ENCODE results near the gene SPP2.

DNA sequence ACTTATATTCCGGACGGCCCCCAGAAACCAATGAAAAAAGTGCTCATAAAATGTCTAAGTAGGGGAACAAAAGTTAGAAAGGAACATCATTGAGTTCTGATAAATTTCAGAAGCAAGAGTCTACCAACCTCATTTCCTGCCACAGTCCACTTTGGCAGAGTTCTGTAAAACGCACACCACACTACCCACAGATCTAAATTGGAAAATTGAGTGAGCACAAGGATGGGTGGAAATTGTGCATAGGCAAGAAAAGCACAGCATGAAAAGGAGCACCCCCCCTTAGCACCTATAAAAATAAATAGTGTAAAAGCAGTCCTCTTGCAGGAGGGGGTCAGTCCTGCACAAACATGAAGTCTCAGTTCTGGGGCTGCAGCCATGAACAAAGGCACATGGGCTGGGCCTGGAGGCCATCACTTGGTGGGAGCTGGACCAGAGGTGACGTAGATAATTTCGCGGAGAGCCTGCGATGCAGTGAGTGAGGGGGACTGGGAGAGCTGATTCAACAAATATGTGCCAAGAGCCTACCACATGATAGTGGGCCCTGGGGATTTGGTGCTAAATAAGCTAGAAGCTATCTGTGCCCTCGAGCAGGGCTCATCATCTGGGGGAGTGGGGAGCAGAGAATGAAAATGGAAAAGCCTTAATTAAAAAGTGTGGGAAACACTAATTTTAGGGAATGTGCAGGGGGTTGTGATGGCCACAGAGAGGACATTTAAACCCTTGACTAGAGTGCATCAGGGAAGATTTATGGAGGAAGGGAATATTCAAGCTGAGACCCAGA lies 48.9 kb upstream of the SPP2 start:
- TF ChIP-seq CTCF (IDR thresholded peaks at IDR 0.05) (no peak), POLR2AphosphoS5 (IDR thresholded peaks at IDR 0.05; ENCODE audit: low read depth, low read length) (no peak), SIN3A (IDR thresholded peaks at IDR 0.05; ENCODE audit: borderline replicate concordance, insufficient read depth, low read depth, low read length) (no peak), TCF7L2 (IDR thresholded peaks at IDR 0.05; ENCODE audit: low read depth, low read length) (no peak)
- TF ChIP-seq, protein P1, sequence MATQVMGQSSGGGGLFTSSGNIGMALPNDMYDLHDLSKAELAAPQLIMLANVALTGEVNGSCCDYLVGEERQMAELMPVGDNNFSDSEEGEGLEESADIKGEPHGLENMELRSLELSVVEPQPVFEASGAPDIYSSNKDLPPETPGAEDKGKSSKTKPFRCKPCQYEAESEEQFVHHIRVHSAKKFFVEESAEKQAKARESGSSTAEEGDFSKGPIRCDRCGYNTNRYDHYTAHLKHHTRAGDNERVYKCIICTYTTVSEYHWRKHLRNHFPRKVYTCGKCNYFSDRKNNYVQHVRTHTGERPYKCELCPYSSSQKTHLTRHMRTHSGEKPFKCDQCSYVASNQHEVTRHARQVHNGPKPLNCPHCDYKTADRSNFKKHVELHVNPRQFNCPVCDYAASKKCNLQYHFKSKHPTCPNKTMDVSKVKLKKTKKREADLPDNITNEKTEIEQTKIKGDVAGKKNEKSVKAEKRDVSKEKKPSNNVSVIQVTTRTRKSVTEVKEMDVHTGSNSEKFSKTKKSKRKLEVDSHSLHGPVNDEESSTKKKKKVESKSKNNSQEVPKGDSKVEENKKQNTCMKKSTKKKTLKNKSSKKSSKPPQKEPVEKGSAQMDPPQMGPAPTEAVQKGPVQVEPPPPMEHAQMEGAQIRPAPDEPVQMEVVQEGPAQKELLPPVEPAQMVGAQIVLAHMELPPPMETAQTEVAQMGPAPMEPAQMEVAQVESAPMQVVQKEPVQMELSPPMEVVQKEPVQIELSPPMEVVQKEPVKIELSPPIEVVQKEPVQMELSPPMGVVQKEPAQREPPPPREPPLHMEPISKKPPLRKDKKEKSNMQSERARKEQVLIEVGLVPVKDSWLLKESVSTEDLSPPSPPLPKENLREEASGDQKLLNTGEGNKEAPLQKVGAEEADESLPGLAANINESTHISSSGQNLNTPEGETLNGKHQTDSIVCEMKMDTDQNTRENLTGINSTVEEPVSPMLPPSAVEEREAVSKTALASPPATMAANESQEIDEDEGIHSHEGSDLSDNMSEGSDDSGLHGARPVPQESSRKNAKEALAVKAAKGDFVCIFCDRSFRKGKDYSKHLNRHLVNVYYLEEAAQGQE (IDR thresholded peaks at IDR 0.05; ENCODE audit: insufficient read depth in 1 of 2, low read depth in 2 of 2, low read length in 1 of 2): no peak
